IPS DF 4.7 (cell line): ENCODE results near the gene GALNT6.

Experiments used
- DNase-seq: peaks from one replicate; pipeline ENCODE4 v3.0.0-alpha.2; 2013; ENCODE audit warnings: low spot score; ENCODE audit errors: extremely low read depth

Gene GALNT6

GRCh38 chr12:51405801-51406207, 14.6 kb upstream of the GALNT6 start:
- DNase-seq = no peak

- DNase-seq = no peak
Observed at GRCh38 chr12:51404627-51405026, 13.4 kb upstream of the GALNT6 start.

GRCh38 chr12:51403681-51404136, 12.5 kb upstream of the GALNT6 start:
- no peak for DNase-seq

- DNase-seq = no peak
Observed at GRCh38 chr12:51403159-51403558, 12.0 kb upstream of the GALNT6 start.

- no peak for DNase-seq
Observed at GRCh38 chr12:51401900-51402299, 10.7 kb upstream of the GALNT6 start.

- no peak for DNase-seq
Observed at GRCh38 chr12:51401486-51401885, 10.3 kb upstream of the GALNT6 start.

GRCh38 chr12:51401020-51401419, 9.8 kb upstream of the GALNT6 start:
- DNase-seq = no peak

GRCh38 chr12:51399891-51400290, 8.7 kb upstream of the GALNT6 start:
- DNase-seq = no peak

GRCh38 chr12:51397670-51398069, 6.5 kb upstream of the GALNT6 start:
- no peak for DNase-seq

GRCh38 chr12:51395283-51396230, 4.4 kb upstream of the GALNT6 start:
- no peak for DNase-seq

GRCh38 chr12:51393676-51394545, 2.7 kb upstream of the GALNT6 start:
- DNase-seq = no peak

- no peak for DNase-seq
Observed at GRCh38 chr12:51392556-51393237, 1.5 kb upstream of the GALNT6 start.

GRCh38 chr12:51390891-51391282, 319 bp downstream of the GALNT6 start:
- DNase-seq = no peak

- DNase-seq = no peak
Observed at GRCh38 chr12:51390457-51390856, 749 bp downstream of the GALNT6 start.

GRCh38 chr12:51389302-51389999, 1.8 kb downstream of the GALNT6 start:
- no peak for DNase-seq

GRCh38 chr12:51388846-51389245, 2.4 kb downstream of the GALNT6 start:
- DNase-seq = no peak

GRCh38 chr12:51388069-51388799, 3.0 kb downstream of the GALNT6 start:
- DNase-seq = no peak

- DNase-seq = no peak
Observed at GRCh38 chr12:51386351-51386750, 4.9 kb downstream of the GALNT6 start.

GRCh38 chr12:51383269-51383905, 7.8 kb downstream of the GALNT6 start:
- no peak for DNase-seq

GRCh38 chr12:51382173-51382572, 9.0 kb downstream of the GALNT6 start:
- no peak for DNase-seq
